Endodermal cell (in vitro differentiated cells): ENCODE measurements around the gene NFIL3. TPM values are rescaled to one million over a fixed set of nuclear protein-coding genes. Genes with fewer than 3 reads are reported as not detected.

Source experiments
- DNase-seq: peaks from one replicate; pipeline ENCODE4 v3.0.0-alpha.2; 2017
- H3K27ac ChIP-seq: 2 replicates; pipeline ENCODE4 v1.5.1; 2013; ENCODE audit warnings: mild to moderate bottlenecking, low read depth, low read length, moderate library complexity
- H3K27me3 ChIP-seq: 2 replicates; pipeline ENCODE4 v1.6.1; 2013; ENCODE audit warnings: mild to moderate bottlenecking, low read length, moderate library complexity; ENCODE audit not compliant: insufficient read depth, control insufficient read depth, poor library complexity, severe bottlenecking
- H3K36me3 ChIP-seq: 2 replicates; pipeline ENCODE4 v1.7.0; 2013; ENCODE audit warnings: mild to moderate bottlenecking, low read length, moderate library complexity; ENCODE audit not compliant: control insufficient read depth, insufficient read depth
- H3K4me1 ChIP-seq: one replicate; pipeline ENCODE4 v1.7.0; 2013; ENCODE audit warnings: low read length; ENCODE audit not compliant: control insufficient read depth, insufficient read depth
- H3K4me3 ChIP-seq: 2 replicates; pipeline ENCODE4 v1.5.1; 2013; ENCODE audit warnings: mild to moderate bottlenecking, low read length, moderate library complexity
- H3K9ac ChIP-seq: 2 replicates; pipeline ENCODE4 v1.6.1; 2013; ENCODE audit warnings: mild to moderate bottlenecking, low read length, moderate library complexity; ENCODE audit not compliant: poor library complexity, severe bottlenecking; ENCODE audit errors: extremely low read depth
- H3K9me3 ChIP-seq: 2 replicates; pipeline ENCODE4 v1.6.1; 2013; ENCODE audit warnings: mild to moderate bottlenecking, low read length, moderate library complexity; ENCODE audit not compliant: control insufficient read depth
- H3K27ac Mint-ChIP-seq: 2 replicates; pipeline ENCODE4 v1.8.0; 2020; ENCODE audit warnings: mixed read lengths
- H3K27me3 Mint-ChIP-seq: 2 replicates; pipeline ENCODE4 v1.8.0; 2021; ENCODE audit warnings: mild to moderate bottlenecking, mixed read lengths; ENCODE audit not compliant: insufficient read depth
- H3K36me3 Mint-ChIP-seq: 2 replicates; pipeline ENCODE4 v1.8.0; 2020; ENCODE audit warnings: low read depth, mixed read lengths
- H3K4me1 Mint-ChIP-seq: 2 replicates; pipeline ENCODE4 v1.8.0; 2020; ENCODE audit warnings: mixed read lengths
- H3K4me3 Mint-ChIP-seq: 2 replicates; pipeline ENCODE4 v1.8.0; 2020; ENCODE audit warnings: mild to moderate bottlenecking, moderate library complexity, mixed read lengths
- H3K9me3 Mint-ChIP-seq: 2 replicates; pipeline ENCODE4 v1.8.0; 2020; ENCODE audit warnings: mild to moderate bottlenecking, mixed read lengths
- WGBS, 2 experiments: methylation state at CpG; one replicate each; pipeline versions ENCODE4 v1.1.5 to v1.1.7; 2013; ENCODE audit warnings: missing lambda C conversion rate in 2 of 2, mixed read lengths in 1 of 2; ENCODE audit not compliant: insufficient coverage in 1 of 2, insufficient read length in 1 of 2; 5-methylcytosine and 5-hydroxymethylcytosine counted together
- total RNA-seq, 2 donors: library from RNA; stranded (reverse); fragmentation: NEBNext Ultra II Directional in 1 of 2; extraction: Animal tissue kit (Norgen Biotek cat#: 25700) in 1 of 2; gene quantifications; 2 replicates in 1 of 2; 3 replicates in 1 of 2; pipeline ENCODE4 v1.2.1, GENCODE V29; 2021
- TF ChIP-seq, protein P1 (sequence below): fragments of 200-600 bp; sonication (generic); conservative IDR thresholded peaks from 2 replicates; pipeline ENCODE4 v1.5.0; 2021; ENCODE audit warnings: antibody characterized with exemption, mild to moderate bottlenecking

Gene NFIL3
- total RNA-seq, 2 donors from 2014 or later = 13.5 to 17.4 TPM

DNA sequence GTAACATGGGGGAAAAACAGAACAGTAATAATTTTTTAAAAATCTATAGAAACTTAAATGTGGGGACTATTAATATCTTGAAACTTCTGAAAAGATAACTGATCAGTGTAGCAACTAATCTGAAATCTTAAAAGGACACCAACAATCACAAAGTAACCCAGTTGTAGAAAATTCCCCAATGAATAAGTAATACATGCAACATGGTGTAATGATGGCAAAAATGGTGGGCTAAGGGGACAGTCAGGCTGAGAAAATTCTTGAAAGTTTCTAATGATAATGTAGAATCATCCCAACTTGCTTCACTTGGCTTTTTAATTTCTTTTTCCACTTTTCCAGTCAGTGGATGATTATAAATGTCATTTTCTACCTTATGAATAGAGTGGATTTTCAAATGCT is 5.4 kb downstream of the NFIL3 start:
- H3K27ac ChIP-seq = no peak overlapping the region
- no peaks in the 10 kb centered on the region for H3K27me3 ChIP-seq
- Mint-ChIP-seq H3K27ac (no peak overlapping the region), H3K36me3 (no peaks in the 10 kb centered on the region), H3K9me3 (no peaks in the 10 kb centered on the region), H3K27me3 (peaks cover 24% of the 10 kb centered on the region), H3K4me1 (peaks cover 20% of the 10 kb centered on the region), H3K4me3 (no peak overlapping the region)
- H3K9me3 ChIP-seq = no peaks in the 10 kb centered on the region
- TF ChIP-seq, protein P1, sequence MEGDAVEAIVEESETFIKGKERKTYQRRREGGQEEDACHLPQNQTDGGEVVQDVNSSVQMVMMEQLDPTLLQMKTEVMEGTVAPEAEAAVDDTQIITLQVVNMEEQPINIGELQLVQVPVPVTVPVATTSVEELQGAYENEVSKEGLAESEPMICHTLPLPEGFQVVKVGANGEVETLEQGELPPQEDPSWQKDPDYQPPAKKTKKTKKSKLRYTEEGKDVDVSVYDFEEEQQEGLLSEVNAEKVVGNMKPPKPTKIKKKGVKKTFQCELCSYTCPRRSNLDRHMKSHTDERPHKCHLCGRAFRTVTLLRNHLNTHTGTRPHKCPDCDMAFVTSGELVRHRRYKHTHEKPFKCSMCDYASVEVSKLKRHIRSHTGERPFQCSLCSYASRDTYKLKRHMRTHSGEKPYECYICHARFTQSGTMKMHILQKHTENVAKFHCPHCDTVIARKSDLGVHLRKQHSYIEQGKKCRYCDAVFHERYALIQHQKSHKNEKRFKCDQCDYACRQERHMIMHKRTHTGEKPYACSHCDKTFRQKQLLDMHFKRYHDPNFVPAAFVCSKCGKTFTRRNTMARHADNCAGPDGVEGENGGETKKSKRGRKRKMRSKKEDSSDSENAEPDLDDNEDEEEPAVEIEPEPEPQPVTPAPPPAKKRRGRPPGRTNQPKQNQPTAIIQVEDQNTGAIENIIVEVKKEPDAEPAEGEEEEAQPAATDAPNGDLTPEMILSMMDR = no peak
- DNase-seq = no peak
- H3K4me3 ChIP-seq = no peak overlapping the region
- H3K4me1 ChIP-seq = no peaks in the 10 kb centered on the region
- H3K9ac ChIP-seq = no peak overlapping the region
- no peaks in the 10 kb centered on the region for H3K36me3 ChIP-seq

DNA sequence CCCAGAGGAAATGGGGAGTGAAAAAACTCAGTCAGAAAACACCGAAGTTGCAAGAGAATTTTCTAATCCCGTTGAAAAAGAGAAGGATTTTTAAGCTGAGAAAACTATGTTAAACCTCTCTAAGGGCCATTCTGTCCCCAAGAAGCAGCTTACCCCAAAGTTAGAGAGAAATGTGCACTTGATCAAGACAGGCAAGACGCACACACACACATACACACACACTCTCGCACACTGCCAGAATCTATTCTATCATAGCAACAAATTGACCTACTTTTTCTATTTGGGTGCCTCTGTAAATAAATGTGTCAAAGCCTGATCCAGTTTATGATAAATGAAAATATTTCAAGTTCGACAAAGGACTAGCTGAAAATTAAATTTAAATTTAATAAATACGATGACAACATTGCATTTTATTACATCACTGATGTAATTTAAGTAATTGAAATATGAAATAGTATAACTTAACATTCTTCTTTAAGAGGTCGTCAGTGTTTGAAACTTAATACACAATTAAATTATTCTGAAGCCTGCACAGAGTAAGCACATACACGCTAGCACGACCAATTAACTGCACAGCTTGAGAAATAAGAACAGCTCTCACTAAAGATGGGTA is 5.9 kb downstream of the NFIL3 start:
- H3K9me3 Mint-ChIP-seq = no peaks in the 10 kb centered on the region
- Histone ChIP-seq H3K27me3 (no peaks in the 10 kb centered on the region), H3K27ac (no peak overlapping the region), H3K4me3 (no peak overlapping the region), H3K4me1 (no peaks in the 10 kb centered on the region), H3K9me3 (no peaks in the 10 kb centered on the region), H3K36me3 (no peaks in the 10 kb centered on the region), H3K9ac (no peak overlapping the region)
- H3K27ac Mint-ChIP-seq = no peak overlapping the region
- H3K36me3 Mint-ChIP-seq = no peaks in the 10 kb centered on the region
- TF ChIP-seq, protein P1 = no peak
- DNase-seq = no peak
- H3K4me1 Mint-ChIP-seq = peaks cover 18% of the 10 kb centered on the region
- H3K27me3 Mint-ChIP-seq = peaks cover 20% of the 10 kb centered on the region
- H3K4me3 Mint-ChIP-seq = no peak overlapping the region
- 99 to 100% methylated on average over 3 to 7 of the region's 9 CpGs for WGBS, 2 experiments

DNA sequence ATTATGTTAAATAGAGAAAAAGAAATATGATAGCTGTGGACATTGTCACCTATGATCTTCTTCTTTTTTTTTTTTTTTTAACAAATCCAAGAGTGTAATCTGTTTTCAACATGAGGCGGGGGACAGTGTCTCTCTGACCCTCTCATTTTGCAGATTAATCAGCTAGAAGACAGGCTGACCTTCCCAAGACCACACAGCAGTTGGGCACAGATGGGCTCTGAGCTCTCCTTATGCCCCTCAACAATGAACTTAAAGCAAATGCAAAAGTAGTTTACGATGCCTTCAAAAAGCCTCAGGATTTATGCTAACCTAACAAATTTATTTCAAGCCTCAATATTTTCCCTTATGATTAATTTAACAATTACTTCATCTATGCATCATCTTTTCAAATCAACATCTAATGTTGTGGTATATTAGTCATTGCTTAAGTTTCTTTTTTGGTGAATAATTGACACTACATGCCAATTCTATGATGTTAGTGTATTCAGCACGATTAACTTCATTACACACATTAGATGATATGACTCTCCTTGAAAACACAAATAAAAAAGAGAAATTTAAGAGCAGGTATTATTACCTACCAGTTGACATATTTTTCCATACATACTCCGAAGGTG is 7.4 kb downstream of the NFIL3 start:
- peaks cover 12% of the 10 kb centered on the region for H3K27me3 Mint-ChIP-seq
- peaks cover 8% of the 10 kb centered on the region for H3K4me1 Mint-ChIP-seq
- no peak overlapping the region for H3K4me3 ChIP-seq
- TF ChIP-seq, protein P1 = no peak
- H3K9me3 ChIP-seq = no peaks in the 10 kb centered on the region
- DNase-seq = no peak
- H3K9ac ChIP-seq = no peak overlapping the region
- no peaks in the 10 kb centered on the region for H3K36me3 Mint-ChIP-seq
- no peak overlapping the region for H3K27ac ChIP-seq
- no peak overlapping the region for H3K4me3 Mint-ChIP-seq
- H3K27ac Mint-ChIP-seq = no peak overlapping the region
- no peaks in the 10 kb centered on the region for H3K9me3 Mint-ChIP-seq
- no peaks in the 10 kb centered on the region for H3K36me3 ChIP-seq
- H3K27me3 ChIP-seq = no peaks in the 10 kb centered on the region
- H3K4me1 ChIP-seq = no peaks in the 10 kb centered on the region
- WGBS, 2 experiments = 84 to 100% methylated on average over 1 to 4 of the region's 4 CpGs
